Fibroblast of upper back skin (primary cell): ENCODE data around the gene RBM33.
A peak's percentile ranks its signal among the peaks of the same experiment; 100 is the strongest.

Experiments used
- DNase-seq: peaks from one replicate; pipeline ENCODE4 v3.0.0-alpha.2; 2013

RBM33 gene

DNA sequence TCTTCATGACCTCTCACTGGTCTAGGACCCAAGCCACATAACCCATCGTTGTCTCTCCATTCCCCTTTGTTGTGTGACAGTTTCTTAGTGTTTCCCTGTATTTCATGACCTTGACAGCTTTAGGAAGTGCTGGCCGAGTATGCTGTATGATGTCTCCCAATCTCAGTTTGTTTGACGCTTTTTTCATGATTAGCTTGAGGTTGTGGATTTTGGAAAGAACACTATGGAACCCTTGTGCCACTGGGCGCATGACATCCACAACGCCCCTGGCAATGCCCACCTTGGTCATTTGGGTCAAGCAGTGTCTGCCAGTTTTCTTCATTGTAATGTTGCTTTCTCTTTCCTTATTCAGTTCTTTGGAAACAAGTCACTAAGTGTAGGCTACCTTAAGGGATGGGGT lies 52.3 kb downstream of the RBM33 start:
- no peak for DNase-seq

- no peak for DNase-seq
Observed at GRCh38 chr7:155698633-155699032, 54.2 kb downstream of the RBM33 start.

DNA sequence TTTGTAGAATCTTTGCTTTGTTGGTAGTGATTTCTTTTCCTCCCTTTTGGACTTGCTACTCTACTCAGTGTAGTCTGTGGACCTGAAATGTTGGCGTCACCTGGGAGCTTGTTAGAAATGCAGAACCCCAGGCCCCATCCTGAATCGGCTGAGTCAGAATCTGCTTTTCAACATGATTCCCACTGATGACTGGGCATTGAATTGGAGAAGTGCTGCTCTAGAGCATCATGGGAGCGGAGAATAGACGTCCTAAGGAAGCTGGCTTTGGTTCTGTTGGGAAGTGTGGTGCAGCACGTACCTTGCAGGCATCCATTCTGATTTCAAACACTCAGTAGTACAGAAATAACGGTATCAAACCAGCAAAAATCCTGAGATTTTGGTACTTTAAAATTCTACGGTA lies 54.7 kb downstream of the RBM33 start:
- DNase-seq: no peak

- no peak for DNase-seq
Observed at GRCh38 chr7:155700847-155701246, 56.4 kb downstream of the RBM33 start.

DNA sequence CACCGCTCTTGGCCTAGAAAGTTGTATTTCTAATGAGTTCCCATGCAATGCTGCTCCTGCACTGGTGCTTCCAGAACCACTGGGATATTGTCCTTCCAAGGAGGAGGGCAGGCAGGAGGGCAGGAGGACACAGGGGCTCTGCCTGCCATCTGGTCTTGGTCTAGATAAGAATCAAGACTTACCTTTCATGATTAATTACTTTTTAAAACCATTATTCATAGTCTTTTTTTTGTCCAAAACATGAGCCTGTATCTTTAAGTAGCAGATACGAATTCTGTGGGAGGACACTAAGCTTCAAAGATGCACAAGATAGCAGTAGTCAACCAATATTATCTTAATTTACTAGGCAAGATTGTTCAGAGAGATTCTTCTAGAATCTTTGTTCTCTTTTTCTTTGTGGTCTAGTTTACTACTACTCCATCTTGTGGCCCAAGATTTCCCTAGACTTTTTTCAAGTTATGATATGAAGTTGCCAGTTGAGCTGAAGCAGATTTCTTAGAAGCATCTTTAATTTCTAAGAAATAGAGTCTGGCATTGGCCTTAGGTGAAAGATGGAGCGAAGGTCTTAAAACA lies 57.6 kb downstream of the RBM33 start:
- no peak for DNase-seq

- peak; percentile 14 for DNase-seq
Observed at GRCh38 chr7:155702616-155703015, 58.2 kb downstream of the RBM33 start.

DNA sequence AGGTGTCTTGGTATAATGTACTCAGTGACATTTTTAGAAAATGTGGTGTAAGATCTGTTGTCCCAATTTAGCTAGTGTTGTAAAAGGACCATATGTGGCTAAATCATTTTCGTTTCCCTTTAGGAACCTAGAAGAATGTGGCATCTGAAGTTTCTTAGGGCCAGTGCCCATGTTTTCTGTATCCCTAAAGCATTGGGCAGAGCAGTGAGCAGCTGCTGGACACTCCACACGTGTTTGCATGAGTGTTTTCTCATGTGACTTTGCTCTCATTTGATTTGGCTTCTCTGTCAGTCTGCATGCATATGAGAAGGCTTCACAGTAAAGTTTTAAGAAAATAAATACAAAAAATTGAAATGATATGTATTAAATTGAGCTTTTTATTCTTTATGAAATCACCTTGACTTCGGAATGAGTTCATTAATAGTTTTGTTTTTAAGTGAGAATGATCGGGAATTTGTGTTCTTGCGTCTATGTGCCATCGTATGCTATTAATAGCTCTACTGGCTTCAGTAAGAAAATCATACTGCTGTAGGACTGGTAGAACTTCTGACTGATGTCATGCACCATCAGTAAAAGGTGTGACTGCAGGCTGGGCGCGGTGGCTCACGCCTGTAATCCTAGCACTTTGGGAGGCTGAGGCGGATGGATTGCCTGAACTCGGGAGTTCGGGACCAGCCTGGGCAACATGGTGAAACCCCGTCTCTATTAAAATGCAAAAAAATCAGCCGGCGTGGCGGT lies 61.3 kb downstream of the RBM33 start:
- no peak for DNase-seq

GRCh38 chr7:155706376-155706775 lies 61.9 kb downstream of the RBM33 start:
- no peak for DNase-seq

- DNase-seq: no peak
Observed at GRCh38 chr7:155709453-155709852, 65.0 kb downstream of the RBM33 start.

DNA sequence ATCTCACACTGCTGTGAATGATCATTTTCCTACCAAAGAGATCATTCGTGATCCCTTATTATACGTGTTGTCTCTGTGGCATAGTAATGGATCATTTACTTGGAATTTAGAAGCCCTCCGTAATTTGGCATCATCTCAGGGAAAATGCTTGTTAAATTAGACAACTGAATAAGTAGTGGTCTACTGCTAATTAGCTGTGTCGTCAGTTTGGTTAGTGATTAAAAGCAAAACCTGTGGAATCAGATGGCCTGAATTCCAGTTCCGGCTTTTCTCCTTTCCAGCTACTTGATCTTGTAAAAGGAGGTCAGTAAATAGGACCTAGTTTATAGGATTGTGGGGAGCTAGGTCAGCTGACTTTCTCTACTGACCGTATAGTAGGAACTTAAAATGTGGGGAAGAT lies 65.6 kb downstream of the RBM33 start:
- no peak for DNase-seq

DNA sequence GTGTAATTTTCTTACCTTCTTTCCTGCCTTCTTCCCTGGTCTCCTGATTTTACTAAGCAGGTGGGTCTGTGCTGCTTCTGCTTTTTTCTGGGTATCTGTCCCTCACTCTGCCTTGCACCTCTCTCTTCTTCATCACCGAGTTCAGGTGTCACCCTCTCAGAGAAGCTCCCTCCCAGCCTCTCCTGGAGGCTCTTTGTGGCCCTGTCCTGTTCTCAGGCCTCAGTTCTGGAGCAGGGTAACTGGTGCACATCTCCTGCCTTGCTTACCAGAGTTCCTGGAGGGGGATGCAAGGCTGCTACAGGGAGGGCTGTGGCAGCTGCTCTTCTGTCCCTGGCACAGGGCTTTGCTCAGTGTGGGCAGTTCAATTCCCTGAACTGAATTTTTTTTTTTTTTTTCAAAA lies 66.1 kb downstream of the RBM33 start:
- no peak for DNase-seq

DNA sequence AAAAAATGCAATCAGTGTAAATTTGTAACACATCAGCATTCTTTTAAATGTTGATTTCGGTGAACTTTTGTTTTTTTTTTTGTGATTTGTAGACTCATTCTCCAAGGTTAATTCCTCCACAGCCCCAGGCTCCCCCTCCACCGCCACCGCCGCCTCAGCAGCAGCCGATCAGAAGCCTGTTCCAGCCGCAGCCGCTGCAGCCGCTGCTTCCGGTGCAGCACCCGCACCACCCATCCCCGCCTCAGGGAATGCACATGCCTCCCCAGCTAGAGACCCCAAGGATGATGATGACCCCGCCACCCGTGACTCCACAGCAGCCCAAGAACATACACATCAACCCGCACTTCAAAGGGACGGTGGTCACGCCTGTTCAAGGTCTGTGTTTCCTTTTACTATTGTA lies 66.6 kb downstream of the RBM33 start:
- no peak for DNase-seq

DNA sequence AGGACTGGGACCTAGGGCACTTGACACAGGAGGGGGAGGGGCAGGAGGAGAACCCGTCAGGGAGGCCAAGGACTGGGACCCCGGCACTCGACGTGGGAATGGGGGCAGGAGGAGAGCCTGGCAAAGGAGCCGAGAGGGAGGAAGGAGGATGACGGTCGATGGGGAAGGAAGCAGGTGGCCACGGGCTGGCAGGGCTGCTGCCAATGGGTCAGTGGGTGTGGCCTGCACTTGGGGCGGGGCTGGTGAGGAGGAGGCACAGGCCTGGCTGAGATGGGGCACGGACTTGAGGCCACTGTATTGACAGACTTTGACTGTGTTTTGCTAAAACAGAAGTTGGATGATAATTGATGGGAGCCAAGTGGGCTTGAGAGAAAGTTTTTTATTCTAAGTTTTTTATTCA lies 68.9 kb downstream of the RBM33 start:
- no peak for DNase-seq

DNA sequence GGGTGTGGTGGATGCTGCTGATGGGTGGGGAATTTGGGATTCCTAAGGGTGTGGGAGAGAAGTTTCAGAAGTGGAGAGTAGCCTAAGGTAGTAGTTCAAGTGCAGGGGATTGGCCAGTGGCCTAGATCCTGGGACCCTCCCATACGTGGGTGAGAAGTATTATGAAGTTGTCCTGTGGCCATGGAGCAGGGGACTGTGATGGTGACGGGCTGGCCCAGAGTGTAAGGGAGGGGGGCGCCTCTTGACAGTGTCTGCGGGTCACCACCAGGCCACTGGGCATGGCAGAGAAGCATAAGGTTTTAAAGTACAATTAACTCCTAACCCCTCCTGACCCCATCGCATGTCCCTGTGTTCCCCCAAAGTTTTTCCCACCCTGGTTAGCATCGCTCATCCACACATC lies 70.2 kb downstream of the RBM33 start:
- no peak for DNase-seq

DNA sequence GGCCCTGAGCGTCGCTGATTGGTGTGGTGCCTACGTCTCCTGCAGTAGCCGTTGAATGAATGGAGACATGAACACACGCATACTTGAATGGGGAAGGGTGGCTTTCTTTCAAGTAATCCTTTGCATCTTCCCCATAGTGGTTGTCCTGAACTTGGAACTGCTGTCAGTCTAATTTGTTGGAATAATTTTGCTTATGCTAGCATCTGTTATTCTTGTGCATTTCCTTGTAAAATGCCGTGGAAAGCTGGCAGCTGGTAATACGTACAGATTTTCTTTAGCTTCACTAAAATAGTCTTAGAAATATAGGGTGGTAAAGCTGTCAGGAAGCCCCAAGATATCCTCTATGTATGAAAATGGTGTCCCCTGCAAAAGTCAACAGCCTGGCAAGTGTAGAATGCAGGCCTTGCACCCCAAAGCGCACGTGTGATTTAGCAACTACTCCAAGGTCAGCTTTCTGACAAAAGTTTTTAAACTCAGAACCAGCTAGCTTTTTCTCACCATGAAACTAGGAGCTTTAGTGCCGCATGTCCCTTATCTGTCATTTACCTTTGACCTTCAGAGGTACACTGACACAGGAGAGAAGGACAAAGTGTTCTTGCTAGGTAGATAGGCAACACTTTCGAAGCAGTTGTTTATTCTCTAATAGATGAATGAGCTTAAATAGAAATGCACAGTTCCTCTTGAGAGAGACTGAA lies 70.8 kb downstream of the RBM33 start:
- DNase-seq: no peak

- no peak for DNase-seq
Observed at GRCh38 chr7:155717010-155717744, 72.7 kb downstream of the RBM33 start.

- no peak for DNase-seq
Observed at GRCh38 chr7:155721056-155721455, 76.6 kb downstream of the RBM33 start.

DNA sequence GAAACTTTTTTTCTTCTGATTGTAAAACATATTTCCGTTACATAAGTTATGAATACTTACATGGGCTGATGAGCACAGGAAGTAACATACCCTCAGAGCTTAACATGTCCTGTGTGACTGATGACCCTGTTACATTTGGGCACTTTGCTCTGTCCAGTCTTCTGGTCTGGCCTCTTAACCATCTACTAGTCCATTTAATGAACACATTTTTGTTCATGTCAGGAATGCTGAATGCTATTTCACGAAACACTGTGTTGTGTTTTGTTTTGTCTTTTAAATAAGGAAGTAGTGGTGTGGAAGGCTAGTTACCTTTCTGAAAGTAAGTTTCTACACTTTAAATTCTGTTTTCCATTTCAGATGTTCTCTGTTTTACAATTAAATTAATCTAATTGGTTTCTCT lies 77.7 kb downstream of the RBM33 start:
- no peak for DNase-seq

GRCh38 chr7:155722936-155723335 lies 78.5 kb downstream of the RBM33 start:
- no peak for DNase-seq

- DNase-seq: no peak
Observed at GRCh38 chr7:155724327-155725005, 80.0 kb downstream of the RBM33 start.

GRCh38 chr7:155725006-155725355 lies 80.5 kb downstream of the RBM33 start:
- no peak for DNase-seq

DNA sequence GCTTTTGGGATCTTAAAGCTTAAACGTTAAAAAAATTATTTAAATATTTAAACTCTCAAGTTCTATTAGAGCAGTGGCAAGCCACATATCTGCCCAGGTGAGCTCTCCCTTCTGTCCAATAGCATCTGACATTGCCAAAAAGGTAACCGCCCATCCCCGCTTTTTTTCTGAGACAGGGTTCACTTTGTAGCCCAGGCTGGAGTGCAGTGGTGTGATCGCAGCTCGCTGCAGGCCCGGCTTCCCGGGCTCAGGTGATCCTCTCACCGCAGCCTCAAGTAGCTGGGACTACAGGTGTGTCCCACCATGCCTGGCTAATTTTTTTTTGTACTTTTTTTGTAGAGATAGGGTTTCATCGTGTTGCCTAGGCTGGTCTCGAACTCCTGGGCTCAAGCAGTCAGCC lies 83.2 kb downstream of the RBM33 start:
- DNase-seq: no peak

- DNase-seq: no peak
Observed at GRCh38 chr7:155728116-155728515, 83.7 kb downstream of the RBM33 start.
